ENCODE measurements around the gene NCBP3. TPM values are rescaled to one million over a fixed set of nuclear protein-coding genes. Genes with fewer than 3 reads are reported as not detected.

Gene NCBP3
- total and polyA plus RNA-seq, 2 of the 4 experiments (the other 2 are of a cell fraction): 10.8 to 13.5 TPM

- 80% methylated on average over 1 of the region's 3 CpGs; no CpG with 5 or more reads in 1 of the 2 experiments for WGBS, 2 experiments (ENCODE audit: extremely low coverage in 2 of 2, insufficient read length in 1 of 2)
- H2AK5ac ChIP-seq (ENCODE audit: low read depth, low read length): no peak overlapping the region
- no peak overlapping the region for H3K4ac ChIP-seq (ENCODE audit: low read depth, low read length)
- in situ Hi-C loops (cut with MboI; ENCODE audit: low sequenced_read_pairs) (no loop called here), intact Hi-C loops (cut with micrococcal nuclease) (no loop called here), dilution Hi-C loops (cut with HindIII; ENCODE audit: low sequenced_read_pairs, unreplicated experiment) (no loop called here)
- ChIA-PET CTCF (no interaction called here), POLR2A (ENCODE audit: unreplicated experiment) (no interaction called here)
- peaks cover 20% of the 10 kb centered on the region for H3K9me1 ChIP-seq (ENCODE audit: insufficient read depth, low read length)
- no peak overlapping the region for H3K4me2 ChIP-seq (ENCODE audit: low read depth, low read length)
- no peak overlapping the region for H3K23ac ChIP-seq (ENCODE audit: low read depth, low read length)
- H3K79me1 ChIP-seq (ENCODE audit: low read depth in 1 of 2, low read length in 2 of 2): peaks cover 1 to 17% of the 10 kb centered on the region in 2 experiments; a peak in 3 of 4 replicates
- no peak for DNase-seq
- H4K20me1 ChIP-seq (ENCODE audit: insufficient read depth, low read length): peaks cover 6% of the 10 kb centered on the region; the same call in 1 of the 2 replicates
- H2BK5ac ChIP-seq (ENCODE audit: low read depth, low read length, poor library complexity, severe bottlenecking): no peak overlapping the region
- BruUV-seq (replicated peaks): no TSS peak
- H3K18ac ChIP-seq (ENCODE audit: low read depth, low read length): no peak overlapping the region
- H3K4me1 ChIP-seq (ENCODE audit: control insufficient read depth, insufficient read depth, low read length): peaks cover 18% of the 10 kb centered on the region
- no peak overlapping the region for H4K5ac ChIP-seq (ENCODE audit: low read depth, low read length)
- H3K4me3 ChIP-seq (ENCODE audit: insufficient read depth, low read depth, low read length): no peak overlapping the region
- H2BK120ac ChIP-seq (ENCODE audit: low read depth, low read length): no peak overlapping the region
- H2AFZ ChIP-seq (replicated peaks; ENCODE audit: low read length, poor library complexity): no peak overlapping the region
- no peak overlapping the region for H2BK15ac ChIP-seq (ENCODE audit: low read depth, low read length)
- no peak overlapping the region for H2BK20ac ChIP-seq (ENCODE audit: low read depth, low read length)
- no peak overlapping the region for H4K91ac ChIP-seq (ENCODE audit: insufficient read depth, low read depth, low read length)
- H3K27ac ChIP-seq (ENCODE audit: insufficient read depth, low read length): no peak overlapping the region
- no peak overlapping the region for H4K8ac ChIP-seq (ENCODE audit: low read depth in 2 of 2, low read length in 2 of 2)
- H3K9me3 ChIP-seq (ENCODE audit: control insufficient read depth, insufficient read depth, low read length): no peaks in the 10 kb centered on the region
- H3K27me3 ChIP-seq (ENCODE audit: control insufficient read depth, insufficient read depth, low read length): peaks cover 2% of the 10 kb centered on the region; the same call in 1 of the 2 replicates
- no peak overlapping the region for H3K9ac ChIP-seq (ENCODE audit: low read depth, low read length)
- ATAC-seq (ENCODE audit: low read depth): no peak
- H3K56ac ChIP-seq (ENCODE audit: extremely low read depth, insufficient read depth, low read length): no peak overlapping the region
- H2AK9ac ChIP-seq (replicated peaks; ENCODE audit: low read depth, low read length, poor library complexity): peak overlapping the region; percentile 63
- H3K36me3 ChIP-seq (ENCODE audit: control insufficient read depth, insufficient read depth, low read length): no peaks in the 10 kb centered on the region
- no peak overlapping the region; the same call in 1 of the 2 replicates for H3K14ac ChIP-seq (replicated peaks; ENCODE audit: low read depth, low read length)
- TF ChIP-seq CEBPB (IDR thresholded peaks at IDR 0.05; ENCODE audit: low read depth, low read length): no peak
- TF ChIP-seq NFE2L2 (IDR thresholded peaks at IDR 0.05; ENCODE audit: low read depth, low read length): no peak
- TF ChIP-seq, protein P1, sequence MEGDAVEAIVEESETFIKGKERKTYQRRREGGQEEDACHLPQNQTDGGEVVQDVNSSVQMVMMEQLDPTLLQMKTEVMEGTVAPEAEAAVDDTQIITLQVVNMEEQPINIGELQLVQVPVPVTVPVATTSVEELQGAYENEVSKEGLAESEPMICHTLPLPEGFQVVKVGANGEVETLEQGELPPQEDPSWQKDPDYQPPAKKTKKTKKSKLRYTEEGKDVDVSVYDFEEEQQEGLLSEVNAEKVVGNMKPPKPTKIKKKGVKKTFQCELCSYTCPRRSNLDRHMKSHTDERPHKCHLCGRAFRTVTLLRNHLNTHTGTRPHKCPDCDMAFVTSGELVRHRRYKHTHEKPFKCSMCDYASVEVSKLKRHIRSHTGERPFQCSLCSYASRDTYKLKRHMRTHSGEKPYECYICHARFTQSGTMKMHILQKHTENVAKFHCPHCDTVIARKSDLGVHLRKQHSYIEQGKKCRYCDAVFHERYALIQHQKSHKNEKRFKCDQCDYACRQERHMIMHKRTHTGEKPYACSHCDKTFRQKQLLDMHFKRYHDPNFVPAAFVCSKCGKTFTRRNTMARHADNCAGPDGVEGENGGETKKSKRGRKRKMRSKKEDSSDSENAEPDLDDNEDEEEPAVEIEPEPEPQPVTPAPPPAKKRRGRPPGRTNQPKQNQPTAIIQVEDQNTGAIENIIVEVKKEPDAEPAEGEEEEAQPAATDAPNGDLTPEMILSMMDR (conservative IDR thresholded peaks at IDR 0.05; ENCODE audit: low read depth, low read length): no peak
- no peak for TF ChIP-seq POLR2A (IDR thresholded peaks at IDR 0.05; ENCODE audit: low read depth, low read length)
- TF ChIP-seq RCOR1 (IDR thresholded peaks at IDR 0.05; ENCODE audit: insufficient replicate concordance, low read length): no peak
- TF ChIP-seq SMC3 (IDR thresholded peaks at IDR 0.05; ENCODE audit: low read depth, low read length): no peak
- TF ChIP-seq CHD1 (IDR thresholded peaks at IDR 0.05; ENCODE audit: low read depth, low read length): no peak
- TF ChIP-seq RFX5 (IDR thresholded peaks at IDR 0.05; ENCODE audit: low read depth, low read length): no peak
- TF ChIP-seq RAD21 (IDR thresholded peaks at IDR 0.05; ENCODE audit: low read length): no peak
- TF ChIP-seq MXI1 (IDR thresholded peaks at IDR 0.05; ENCODE audit: borderline replicate concordance, low read depth, low read length): no peak
- TF ChIP-seq ELK1 (IDR thresholded peaks at IDR 0.05; ENCODE audit: borderline replicate concordance, low read depth, low read length): no peak
- no peak for TF ChIP-seq MAFK (IDR thresholded peaks at IDR 0.05; ENCODE audit: low read depth, low read length)
- TF ChIP-seq USF2 (IDR thresholded peaks at IDR 0.05; ENCODE audit: low read depth, low read length): no peak
- no peak for TF ChIP-seq FOS (IDR thresholded peaks at IDR 0.05; ENCODE audit: low read depth, low read length)
- TF ChIP-seq BHLHE40 (IDR thresholded peaks at IDR 0.05; ENCODE audit: low read depth, low read length): no peak
- no peak for TF ChIP-seq MAZ (IDR thresholded peaks at IDR 0.05; ENCODE audit: borderline replicate concordance, low read depth, low read length)
Observed at GRCh38 chr17:3895354-3895753, 49.3 kb upstream of the NCBP3 start.

All from IMR-90 (cell line).